ENCODE results near the gene ZNF831. TPM values are rescaled to one million over a fixed set of nuclear protein-coding genes. Genes with fewer than 3 reads are reported as not detected.

The ZNF831 gene
- total and polyA plus RNA-seq, 9 donors: 0.09 to 0.42 (median 0.18) TPM

GRCh38 chr20:59297686-59298085 lies 134.1 kb downstream of the ZNF831 start:
- DNase-seq: no peak
- WGBS (ENCODE audit: insufficient coverage): 93% methylated on average over 5 of the region's 7 CpGs
- H3K27me3 ChIP-seq (ENCODE audit: control insufficient read depth, insufficient read depth, low read length): peaks cover 47% of the 10 kb centered on the region

GRCh38 chr20:59299945-59300332 lies 136.3 kb downstream of the ZNF831 start:
- peak overlapping the region; percentile 1 for H3K27ac ChIP-seq (ENCODE audit: low read length)
- no peak for DNase-seq
- H3K9me3 ChIP-seq (replicated peaks; ENCODE audit: control insufficient read depth, low read depth, low read length): no peaks in the 10 kb centered on the region
- no peaks in the 10 kb centered on the region for H3K36me3 ChIP-seq (ENCODE audit: control insufficient read depth, insufficient read depth, low read length)
- 1% methylated on average over 14 of the region's 19 CpGs for WGBS (ENCODE audit: insufficient coverage)
- H3K4me3 ChIP-seq (ENCODE audit: low read length): peak overlapping the region; percentile 6
- peaks cover 39% of the 10 kb centered on the region for H3K27me3 ChIP-seq (ENCODE audit: control insufficient read depth, insufficient read depth, low read length)
- peaks cover 36% of the 10 kb centered on the region for H3K4me1 ChIP-seq (ENCODE audit: control insufficient read depth, insufficient read depth, low read length)

More at GRCh38 chr20:59297686-59298085, 134.1 kb downstream of the ZNF831 start:
- Histone ChIP-seq H3K4me1 (ENCODE audit: control insufficient read depth, insufficient read depth, low read length) (peaks cover 25% of the 10 kb centered on the region), H3K27ac (ENCODE audit: low read length) (no peak overlapping the region), H3K4me3 (ENCODE audit: low read length) (no peak overlapping the region), H3K9me3 (replicated peaks; ENCODE audit: control insufficient read depth, low read depth, low read length) (no peaks in the 10 kb centered on the region), H3K36me3 (ENCODE audit: control insufficient read depth, insufficient read depth, low read length) (no peaks in the 10 kb centered on the region)

- WGBS (ENCODE audit: insufficient coverage): under 1% methylated on average over 71 of the region's 77 CpGs
- no peak for DNase-seq
- Histone ChIP-seq H3K27ac (ENCODE audit: low read length) (peak within 1 kb of the TSS; percentile 1), H3K36me3 (ENCODE audit: control insufficient read depth, insufficient read depth, low read length) (no peaks in the 10 kb centered on the region), H3K4me1 (ENCODE audit: control insufficient read depth, insufficient read depth, low read length) (peaks cover 37% of the 10 kb centered on the region), H3K9me3 (replicated peaks; ENCODE audit: control insufficient read depth, low read depth, low read length) (no peaks in the 10 kb centered on the region), H3K27me3 (ENCODE audit: control insufficient read depth, insufficient read depth, low read length) (peaks cover 39% of the 10 kb centered on the region), H3K4me3 (ENCODE audit: low read length) (peak within 1 kb of the TSS; percentile 57)
Observed at GRCh38 chr20:59300333-59301081, 136.9 kb downstream of the ZNF831 start, which contains the start of gene EDN3. TSS of gene EDN3 (plus strand) at chr20:59300611. CDS start at chr20:59300813, 202 bp downstream.

GRCh38 chr20:59301343-59302007 lies 137.9 kb downstream of the ZNF831 start:
- DNase-seq: no peak
- Histone ChIP-seq H3K27me3 (ENCODE audit: control insufficient read depth, insufficient read depth, low read length) (peaks cover 39% of the 10 kb centered on the region), H3K36me3 (ENCODE audit: control insufficient read depth, insufficient read depth, low read length) (no peaks in the 10 kb centered on the region), H3K4me3 (ENCODE audit: low read length) (peak overlapping the region; percentile 57), H3K9me3 (replicated peaks; ENCODE audit: control insufficient read depth, low read depth, low read length) (no peaks in the 10 kb centered on the region), H3K4me1 (ENCODE audit: control insufficient read depth, insufficient read depth, low read length) (peaks cover 44% of the 10 kb centered on the region), H3K27ac (ENCODE audit: low read length) (no peak overlapping the region)
- WGBS (ENCODE audit: insufficient coverage): 45% methylated on average over 16 of the region's 17 CpGs

GRCh38 chr20:59305908-59306655 lies 142.5 kb downstream of the ZNF831 start:
- Histone ChIP-seq H3K9me3 (replicated peaks; ENCODE audit: control insufficient read depth, low read depth, low read length) (no peaks in the 10 kb centered on the region), H3K4me1 (ENCODE audit: control insufficient read depth, insufficient read depth, low read length) (peaks cover 31% of the 10 kb centered on the region), H3K27ac (ENCODE audit: low read length) (no peak overlapping the region), H3K27me3 (ENCODE audit: control insufficient read depth, insufficient read depth, low read length) (peaks cover 20% of the 10 kb centered on the region), H3K36me3 (ENCODE audit: control insufficient read depth, insufficient read depth, low read length) (no peaks in the 10 kb centered on the region), H3K4me3 (ENCODE audit: low read length) (no peak overlapping the region)
- 93% methylated on average over 5 of the region's 7 CpGs for WGBS (ENCODE audit: insufficient coverage)
- no peak for DNase-seq

- WGBS (ENCODE audit: insufficient coverage): 100% methylated on average over 2 of the region's 3 CpGs
- Histone ChIP-seq H3K27ac (ENCODE audit: low read length) (no peak overlapping the region), H3K27me3 (ENCODE audit: control insufficient read depth, insufficient read depth, low read length) (peaks cover 8% of the 10 kb centered on the region), H3K4me3 (ENCODE audit: low read length) (no peak overlapping the region), H3K36me3 (ENCODE audit: control insufficient read depth, insufficient read depth, low read length) (no peaks in the 10 kb centered on the region), H3K4me1 (ENCODE audit: control insufficient read depth, insufficient read depth, low read length) (peaks cover 31% of the 10 kb centered on the region), H3K9me3 (replicated peaks; ENCODE audit: control insufficient read depth, low read depth, low read length) (no peaks in the 10 kb centered on the region)
- no peak for DNase-seq
Observed at GRCh38 chr20:59307270-59307669, 143.6 kb downstream of the ZNF831 start.

Other genes with a start within 250 kb of the ZNF831 start
- gene NELFCD, start 182.6 kb upstream of the ZNF831 start, total RNA-seq: 36.0 TPM
- 10 to 100 TPM; 53.4 to 69.6 (median 60.6) TPM for gene NELFCD, start 182.6 kb upstream of the ZNF831 start, polyA plus RNA-seq (ENCODE audit: insufficient read depth in 1 of 8, insufficient read length in 8 of 8, low replicate concordance in 1 of 8)
- gene CTSZ, start 156.6 kb upstream of the ZNF831 start, total RNA-seq: 48.1 TPM
- gene CTSZ, start 156.6 kb upstream of the ZNF831 start, polyA plus RNA-seq (ENCODE audit: insufficient read depth in 1 of 8, insufficient read length in 8 of 8, low replicate concordance in 1 of 8): 10 to 100 TPM; 68.7 to 99.4 (median 79.2) TPM
- 0.35 TPM for gene TUBB1, start 144.4 kb upstream of the ZNF831 start, total RNA-seq
- gene TUBB1, start 144.4 kb upstream of the ZNF831 start, polyA plus RNA-seq (ENCODE audit: insufficient read depth in 1 of 8, insufficient read length in 8 of 8, low replicate concordance in 1 of 8): 1 to 10 TPM in 2 of 8 donors, under 1 TPM in 6; 0.43 to 1.5 (median 0.76) TPM
- 61.9 TPM for gene ATP5F1E, start 131.5 kb upstream of the ZNF831 start, total RNA-seq
- 100 to 1,000 TPM; 145 to 220 (median 180) TPM for gene ATP5F1E, start 131.5 kb upstream of the ZNF831 start, polyA plus RNA-seq (ENCODE audit: insufficient read depth in 1 of 8, insufficient read length in 8 of 8, low replicate concordance in 1 of 8)
- gene PRELID3B, start 121.0 kb upstream of the ZNF831 start, total RNA-seq: 39.4 TPM
- gene PRELID3B, start 121.0 kb upstream of the ZNF831 start, polyA plus RNA-seq (ENCODE audit: insufficient read depth in 1 of 8, insufficient read length in 8 of 8, low replicate concordance in 1 of 8): 10 to 100 TPM; 39.3 to 52.8 (median 50.4) TPM
- 17.9 TPM for gene EDN3, start 136.8 kb downstream of the ZNF831 start, total RNA-seq
- gene EDN3, start 136.8 kb downstream of the ZNF831 start, polyA plus RNA-seq (ENCODE audit: insufficient read depth in 1 of 8, insufficient read length in 8 of 8, low replicate concordance in 1 of 8): 10 to 100 TPM; 25.5 to 42.2 (median 32.0) TPM

Measured in muscle of leg (tissue), 11 donors.